ENCODE data around the gene C1GALT1.
"Not testable (repeated sequence)": the region's sequence is repeated elsewhere in the genome, so short reads cannot be mapped to it uniquely, and the experiment has no call there.

The C1GALT1 gene

DNA sequence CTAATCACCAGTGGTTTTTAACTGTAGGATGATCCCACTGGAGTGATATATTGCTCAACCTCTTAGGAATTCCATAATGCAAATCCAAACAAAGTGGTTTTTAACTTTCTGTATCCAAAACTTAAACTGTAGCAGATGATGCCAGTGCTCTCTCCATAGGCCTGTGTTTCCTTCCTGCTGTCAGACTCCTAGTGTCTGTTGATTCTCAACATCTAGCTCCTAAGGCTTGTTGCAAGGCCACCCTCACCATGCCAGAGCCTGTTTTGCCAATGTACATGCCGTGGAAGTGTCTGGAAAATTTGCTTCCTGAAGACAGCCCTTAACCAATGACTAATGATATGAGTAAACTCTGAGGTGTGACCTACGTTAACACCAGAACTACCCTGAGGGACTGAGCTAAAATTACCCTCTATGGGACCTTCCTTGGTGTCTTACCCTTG is 39.3 kb downstream of the C1GALT1 start:
- DNase-seq (ENCODE audit: low spot score in 2 of 2) (no peak), ATAC-seq (ENCODE audit: low read depth) (no peak)
- H3K9me3 Mint-ChIP-seq: no peaks in the 10 kb centered on the region
- H3K36me3 Mint-ChIP-seq: peaks cover 32% of the 10 kb centered on the region
- peaks cover 27% of the 10 kb centered on the region for H3K4me1 Mint-ChIP-seq
- no peak overlapping the region for H3K4me3 Mint-ChIP-seq
- H3K27me3 Mint-ChIP-seq: no peaks in the 10 kb centered on the region
- H3K27ac Mint-ChIP-seq: peak overlapping the region; percentile 14

DNA sequence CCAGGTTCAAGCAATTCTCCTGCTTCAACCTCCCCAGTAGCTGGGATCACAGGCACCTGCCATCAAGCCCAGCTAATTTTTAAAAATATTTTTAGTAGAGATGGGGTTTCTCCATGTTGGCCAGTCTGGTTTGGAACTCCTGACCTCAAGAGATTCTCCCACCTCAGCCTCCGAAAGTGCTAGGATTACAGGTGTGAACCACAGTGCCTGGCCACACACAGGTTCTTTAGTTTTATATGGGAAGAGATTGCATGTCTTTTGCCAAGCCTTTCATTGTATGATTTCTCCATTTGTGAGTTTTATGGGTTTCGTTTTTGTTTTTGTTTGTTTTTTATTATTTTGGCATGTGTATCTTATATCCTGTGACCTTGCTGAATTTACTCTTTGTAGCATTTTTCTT is 40.9 kb downstream of the C1GALT1 start:
- Mint-ChIP-seq H3K9me3 (no peaks in the 10 kb centered on the region), H3K4me3 (no peak overlapping the region), H3K27me3 (no peaks in the 10 kb centered on the region), H3K27ac (peak overlapping the region; percentile 75), H3K36me3 (peaks cover 20% of the 10 kb centered on the region), H3K4me1 (peaks cover 19% of the 10 kb centered on the region)
- ATAC-seq (ENCODE audit: low read depth) (no peak), DNase-seq (ENCODE audit: low spot score in 2 of 2) (no peak)

DNA sequence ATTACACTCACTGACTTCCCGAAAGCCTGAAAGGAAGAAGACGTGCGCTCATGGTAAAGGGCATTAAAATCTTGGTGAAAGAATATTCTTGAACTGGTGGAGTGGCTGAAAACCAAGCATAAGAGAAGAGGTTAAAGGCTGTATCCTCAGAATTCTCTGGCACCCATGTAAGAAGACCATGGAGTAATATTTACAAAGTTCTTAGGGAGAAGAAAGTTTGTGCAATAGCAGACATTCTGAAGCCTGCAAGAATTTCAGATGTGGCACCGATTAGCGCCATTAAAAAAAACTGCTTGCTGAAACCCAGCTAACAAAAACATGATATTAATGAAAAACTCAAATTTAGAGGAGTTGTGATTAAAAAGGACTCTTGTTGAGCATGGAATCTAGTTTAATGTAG is 44.1 kb downstream of the C1GALT1 start:
- DNase-seq (ENCODE audit: low spot score in 2 of 2) (no peak), ATAC-seq (ENCODE audit: low read depth) (no peak)
- peaks cover 20% of the 10 kb centered on the region for H3K4me1 Mint-ChIP-seq
- no peak overlapping the region for H3K4me3 Mint-ChIP-seq
- H3K27ac Mint-ChIP-seq: no peak overlapping the region
- peaks cover 6% of the 10 kb centered on the region for H3K9me3 Mint-ChIP-seq
- H3K27me3 Mint-ChIP-seq: no peaks in the 10 kb centered on the region
- H3K36me3 Mint-ChIP-seq: peaks cover 32% of the 10 kb centered on the region

DNA sequence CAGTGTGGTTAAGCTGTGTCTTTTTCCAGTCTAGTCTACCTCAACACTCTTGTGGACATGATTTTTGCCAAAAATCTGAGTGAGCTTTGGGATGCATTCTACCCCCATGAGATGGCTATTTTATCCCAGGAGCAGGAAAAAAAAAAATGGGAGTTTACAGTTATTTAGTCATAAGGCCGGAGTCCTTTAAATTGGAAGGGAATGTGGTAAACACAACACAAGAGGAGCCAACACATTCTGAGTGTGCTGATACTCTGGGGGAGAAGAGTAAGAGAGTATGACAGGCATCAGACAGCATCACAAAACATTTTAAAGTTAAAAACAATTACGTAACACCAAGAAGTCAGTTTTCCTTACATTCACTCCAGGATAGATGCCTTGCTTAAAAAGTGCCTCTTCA is 46.1 kb downstream of the C1GALT1 start:
- peaks cover 40% of the 10 kb centered on the region for H3K36me3 Mint-ChIP-seq
- no peak for ATAC-seq (ENCODE audit: low read depth)

DNA sequence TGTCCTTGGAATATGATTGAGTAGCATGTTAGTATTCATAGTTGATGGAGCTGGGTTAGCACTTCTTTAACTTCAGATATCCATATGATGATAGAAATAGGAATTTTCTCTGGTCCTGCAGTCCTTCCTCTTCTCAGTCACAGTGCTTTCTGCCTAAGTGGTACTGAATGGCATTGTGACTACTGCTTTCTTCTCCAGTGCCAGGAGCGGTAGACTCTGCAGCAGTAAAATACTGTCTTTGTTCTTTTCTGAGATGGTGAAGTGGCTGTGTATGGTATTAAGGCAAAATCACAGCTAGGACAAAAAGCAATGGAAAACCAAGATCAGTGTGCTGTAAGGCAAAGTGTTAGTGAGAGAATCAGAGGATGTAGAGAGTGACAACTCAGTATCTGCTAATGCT is 46.6 kb downstream of the C1GALT1 start:
- Mint-ChIP-seq H3K27ac (peak overlapping the region; percentile 52), H3K27me3 (no peaks in the 10 kb centered on the region), H3K4me3 (no peak overlapping the region), H3K36me3 (peaks cover 40% of the 10 kb centered on the region), H3K4me1 (peaks cover 18% of the 10 kb centered on the region), H3K9me3 (peaks cover 9% of the 10 kb centered on the region)
- DNase-seq (ENCODE audit: low spot score in 2 of 2) (no peak), ATAC-seq (ENCODE audit: low read depth) (no peak)

More for the DNA sequence above, 46.1 kb downstream of the C1GALT1 start:
- Mint-ChIP-seq H3K27me3 (no peaks in the 10 kb centered on the region), H3K9me3 (peaks cover 9% of the 10 kb centered on the region), H3K4me3 (no peak overlapping the region), H3K27ac (peak overlapping the region; percentile 52), H3K4me1 (peaks cover 18% of the 10 kb centered on the region)
- no peak for DNase-seq (ENCODE audit: low spot score in 2 of 2)

DNA sequence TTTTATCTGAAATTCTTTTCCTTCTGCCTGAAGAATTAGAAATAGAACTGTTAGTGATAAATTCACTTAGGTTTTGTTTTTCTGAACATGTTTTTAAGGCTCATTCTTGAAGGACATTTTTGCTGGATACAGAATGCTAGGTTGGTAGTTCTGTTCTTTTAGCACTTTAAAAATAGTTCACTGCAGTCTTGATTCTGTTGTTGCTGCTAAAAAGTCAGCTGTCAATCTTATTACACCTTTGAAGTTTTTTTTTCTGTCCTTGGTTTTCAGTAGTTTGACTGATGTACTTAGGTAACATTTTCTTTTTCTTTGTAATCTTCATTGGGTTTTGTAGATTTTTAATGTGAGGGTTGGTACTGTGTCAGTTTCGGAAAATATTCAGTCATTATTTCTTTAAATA is 48.7 kb downstream of the C1GALT1 start:
- Mint-ChIP-seq H3K27ac (no peak overlapping the region), H3K4me3 (no peak overlapping the region), H3K9me3 (peaks cover 9% of the 10 kb centered on the region), H3K36me3 (peaks cover 46% of the 10 kb centered on the region), H3K27me3 (no peaks in the 10 kb centered on the region), H3K4me1 (peaks cover 13% of the 10 kb centered on the region)
- ATAC-seq (ENCODE audit: low read depth) (no peak), DNase-seq (ENCODE audit: low spot score in 2 of 2) (no peak)

DNA sequence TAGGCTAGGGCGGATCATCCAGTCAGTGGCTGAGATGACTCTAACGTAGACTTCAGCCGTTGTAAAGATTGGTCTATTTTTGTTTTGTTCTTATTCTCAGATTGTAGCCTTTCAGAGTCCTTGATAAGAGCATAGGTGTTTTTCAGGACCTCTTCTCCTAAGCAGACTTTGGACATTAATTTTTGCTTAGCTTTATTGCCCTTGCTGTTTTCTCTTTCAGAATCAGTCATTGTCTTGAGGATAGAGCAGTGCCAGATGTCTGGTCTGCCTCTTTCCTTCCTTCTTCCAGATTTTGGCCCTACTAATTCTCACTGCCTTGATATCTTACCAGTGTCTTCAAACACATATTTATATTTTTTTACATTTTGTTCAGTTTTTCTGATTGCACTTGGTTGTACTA is 49.5 kb downstream of the C1GALT1 start:
- Mint-ChIP-seq H3K4me3 (no peak overlapping the region), H3K9me3 (peaks cover 9% of the 10 kb centered on the region), H3K27me3 (no peaks in the 10 kb centered on the region), H3K36me3 (peaks cover 47% of the 10 kb centered on the region), H3K27ac (no peak overlapping the region), H3K4me1 (peaks cover 13% of the 10 kb centered on the region)
- ATAC-seq (ENCODE audit: low read depth) (no peak), DNase-seq (ENCODE audit: low spot score in 2 of 2) (no peak)

DNA sequence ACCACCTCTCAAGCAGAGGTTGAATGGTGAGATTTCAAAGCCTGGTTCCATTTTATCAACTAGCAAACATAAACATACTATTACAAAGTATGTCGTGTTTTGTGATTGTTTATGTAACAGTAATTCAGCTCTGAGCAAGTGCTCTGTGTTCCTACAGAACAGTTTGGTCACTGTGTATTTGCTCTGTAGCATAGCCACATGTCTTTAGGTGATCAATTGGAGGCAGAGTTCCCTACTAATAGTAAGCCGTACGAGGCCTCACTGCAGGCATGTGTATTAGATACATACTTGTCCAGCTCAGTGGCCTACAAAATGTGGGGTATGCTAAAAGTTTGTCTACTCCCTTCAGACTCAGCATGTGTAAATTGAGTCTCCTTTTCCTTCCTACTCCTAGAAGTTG is 53.0 kb downstream of the C1GALT1 start:
- DNase-seq (ENCODE audit: low spot score in 2 of 2): no peak
- Mint-ChIP-seq H3K27ac (no peak overlapping the region), H3K4me1 (peaks cover 6% of the 10 kb centered on the region), H3K4me3 (no peak overlapping the region), H3K36me3 (peaks cover 53% of the 10 kb centered on the region), H3K27me3 (no peaks in the 10 kb centered on the region), H3K9me3 (peaks cover 9% of the 10 kb centered on the region)
- ATAC-seq (ENCODE audit: low read depth): no peak

DNA sequence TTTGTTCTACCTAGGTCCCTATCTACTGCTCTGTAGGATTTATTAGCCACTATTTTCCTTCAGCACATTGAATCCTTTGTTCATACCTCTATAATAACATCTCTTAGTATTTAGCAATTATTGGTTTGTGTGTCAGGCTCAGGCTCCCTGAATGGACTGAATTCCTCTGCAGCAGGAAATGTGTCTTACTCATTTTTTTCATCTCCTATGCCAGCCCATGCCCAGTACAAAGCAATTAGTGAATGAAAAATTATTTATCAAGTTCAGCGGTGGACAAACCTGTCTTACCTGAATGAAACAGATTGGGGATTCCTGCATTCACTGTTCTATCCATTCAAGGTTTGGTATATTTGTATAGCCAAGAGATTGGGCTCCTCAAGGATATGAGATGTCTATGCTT is 53.7 kb downstream of the C1GALT1 start:
- peak overlapping the region; percentile 2 for H3K27ac Mint-ChIP-seq
- DNase-seq (ENCODE audit: low spot score in 2 of 2) (no peak), ATAC-seq (ENCODE audit: low read depth) (no peak)
- H3K36me3 Mint-ChIP-seq: peaks cover 52% of the 10 kb centered on the region
- peaks cover 7% of the 10 kb centered on the region for H3K9me3 Mint-ChIP-seq
- peaks cover 6% of the 10 kb centered on the region for H3K4me1 Mint-ChIP-seq
- H3K4me3 Mint-ChIP-seq: no peak overlapping the region
- H3K27me3 Mint-ChIP-seq: no peaks in the 10 kb centered on the region

DNA sequence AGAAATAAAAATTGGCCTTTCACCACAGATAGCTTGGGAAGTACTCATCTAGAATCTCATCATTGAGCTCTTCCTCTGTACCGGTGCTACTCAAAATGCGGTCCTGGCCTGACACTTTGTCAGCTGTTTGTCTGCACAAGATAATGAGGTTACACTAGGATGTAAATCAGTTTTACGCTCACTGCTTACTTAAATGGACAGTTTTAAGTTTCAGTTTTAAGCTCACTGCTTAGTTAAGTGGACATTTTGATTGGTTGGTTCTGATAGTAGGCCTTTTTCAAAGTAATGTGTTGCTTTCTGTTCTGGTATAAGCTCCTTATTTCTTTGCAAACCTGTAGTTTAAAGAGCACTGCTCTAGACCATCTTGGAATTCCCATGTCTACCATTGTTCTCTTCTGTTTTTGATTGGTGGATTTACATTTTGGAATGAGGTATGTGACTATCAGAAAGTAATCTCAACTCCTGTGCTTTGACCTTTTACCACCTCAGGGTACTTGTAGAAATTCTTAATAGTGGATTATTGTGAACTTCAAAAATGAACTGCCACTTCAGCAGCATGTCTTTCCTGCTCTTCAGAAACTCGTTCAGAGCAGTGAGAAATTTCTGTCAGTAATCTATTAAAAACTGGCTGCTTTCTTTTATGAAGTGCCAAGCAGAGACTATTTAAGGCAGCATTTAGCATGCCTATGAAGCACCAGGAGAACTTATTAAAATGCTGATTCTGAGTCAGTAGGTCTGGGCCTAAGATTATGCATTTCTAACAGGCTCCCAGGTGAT is 55.0 kb downstream of the C1GALT1 start:
- H3K27me3 Mint-ChIP-seq: no peaks in the 10 kb centered on the region
- ATAC-seq (ENCODE audit: low read depth) (no peak), DNase-seq (ENCODE audit: low spot score in 2 of 2) (no peak)
- peaks cover 4% of the 10 kb centered on the region for H3K4me1 Mint-ChIP-seq
- H3K4me3 Mint-ChIP-seq: no peak overlapping the region
- no peaks in the 10 kb centered on the region for H3K9me3 Mint-ChIP-seq
- no peak overlapping the region for H3K27ac Mint-ChIP-seq
- H3K36me3 Mint-ChIP-seq: peaks cover 44% of the 10 kb centered on the region

DNA sequence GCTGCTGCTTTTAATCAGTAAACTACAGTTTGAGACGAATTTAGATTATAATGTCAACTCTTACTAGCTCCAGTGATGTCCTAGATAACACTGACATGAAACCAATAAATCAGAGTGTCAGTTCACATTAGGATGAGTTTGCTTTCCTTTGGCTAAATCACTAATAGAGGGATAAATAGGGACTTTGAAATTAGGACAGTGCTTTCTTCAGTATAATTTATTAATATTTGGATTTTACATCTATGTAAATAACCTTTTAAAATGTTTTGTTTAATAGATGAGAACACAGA is 55.6 kb downstream of the C1GALT1 start:
- Mint-ChIP-seq H3K36me3 (peaks cover 47% of the 10 kb centered on the region), H3K9me3 (no peaks in the 10 kb centered on the region), H3K27me3 (no peaks in the 10 kb centered on the region), H3K4me3 (no peak overlapping the region), H3K4me1 (peaks cover 9% of the 10 kb centered on the region), H3K27ac (no peak overlapping the region)
- ATAC-seq (ENCODE audit: low read depth) (no peak), DNase-seq (ENCODE audit: low spot score in 2 of 2) (no peak)

DNA sequence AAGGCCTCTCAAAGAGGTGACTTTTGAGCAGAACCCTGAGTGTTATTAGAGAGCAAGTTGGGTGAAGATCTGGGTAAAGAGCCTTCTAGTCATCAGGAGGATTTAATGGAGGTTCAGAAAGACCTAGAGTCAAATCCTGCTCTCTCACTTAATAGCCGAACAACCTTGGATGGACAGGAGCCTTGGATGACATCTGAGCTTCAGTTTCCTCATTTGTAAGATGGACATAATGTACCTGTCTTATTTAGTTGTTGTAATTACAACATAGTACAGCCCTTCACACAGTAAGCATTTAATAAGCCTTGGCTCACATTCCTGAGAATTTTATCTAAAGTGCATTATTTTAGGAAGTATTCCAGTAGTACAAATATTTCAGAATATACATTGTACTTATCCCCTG is 57.0 kb downstream of the C1GALT1 start:
- Mint-ChIP-seq H3K4me3 (no peak overlapping the region), H3K27me3 (no peaks in the 10 kb centered on the region), H3K9me3 (no peaks in the 10 kb centered on the region), H3K36me3 (peaks cover 50% of the 10 kb centered on the region), H3K4me1 (peaks cover 16% of the 10 kb centered on the region), H3K27ac (peak overlapping the region; percentile 24)
- ATAC-seq (ENCODE audit: low read depth) (no peak), DNase-seq (ENCODE audit: low spot score in 2 of 2) (no peak)

DNA sequence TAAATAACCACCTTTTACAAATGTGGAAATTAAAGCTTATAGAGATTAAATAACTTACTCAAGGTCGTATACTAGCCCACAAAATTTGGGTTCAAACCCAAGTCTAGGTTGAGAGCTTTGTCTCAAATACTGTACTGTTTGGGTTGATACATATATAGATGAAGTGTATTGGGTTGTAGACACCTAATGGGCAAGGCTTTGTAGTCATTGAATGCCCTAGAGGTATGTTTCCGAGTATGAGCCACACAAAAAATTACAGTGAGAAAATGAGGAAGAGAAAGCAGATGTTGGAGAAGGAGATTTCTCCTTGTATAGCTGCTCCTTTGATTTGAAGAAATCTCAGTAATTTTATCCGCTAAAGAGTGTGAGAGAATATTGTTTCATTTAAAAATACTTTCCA is 60.6 kb downstream of the C1GALT1 start:
- Mint-ChIP-seq H3K27me3 (no peaks in the 10 kb centered on the region), H3K4me3 (no peak overlapping the region), H3K36me3 (peaks cover 36% of the 10 kb centered on the region), H3K27ac (peak overlapping the region; percentile 71), H3K4me1 (peaks cover 21% of the 10 kb centered on the region), H3K9me3 (no peaks in the 10 kb centered on the region)
- DNase-seq (ENCODE audit: low spot score in 2 of 2) (no peak), ATAC-seq (ENCODE audit: low read depth) (peak; percentile 66)

DNA sequence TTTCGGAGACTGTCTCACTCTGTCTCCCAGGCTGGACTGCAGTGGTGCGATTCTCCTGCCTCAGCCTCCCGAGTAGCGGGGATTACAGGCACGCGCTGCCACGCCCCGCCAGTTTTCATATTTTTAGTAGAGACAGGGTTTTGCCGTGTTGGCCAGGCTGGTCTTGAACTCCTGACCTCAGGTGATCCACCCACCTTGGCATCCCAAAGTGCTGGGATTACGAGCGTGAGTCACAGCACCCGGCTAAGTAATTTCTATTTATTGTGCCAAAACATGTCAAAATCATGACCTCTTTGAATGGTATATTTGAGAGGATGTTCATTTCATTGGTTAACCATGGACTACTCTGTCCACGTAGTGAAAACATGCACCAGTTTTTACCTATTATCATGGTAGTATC is 62.9 kb downstream of the C1GALT1 start:
- DNase-seq (ENCODE audit: low spot score in 2 of 2); H3K27ac Mint-ChIP-seq; H3K4me3 Mint-ChIP-seq; ATAC-seq (ENCODE audit: low read depth); H3K9me3 Mint-ChIP-seq; H3K27me3 Mint-ChIP-seq: not testable (repeated sequence)
- peaks cover 19% of the 10 kb centered on the region for H3K4me1 Mint-ChIP-seq
- peaks cover 20% of the 10 kb centered on the region for H3K36me3 Mint-ChIP-seq

DNA sequence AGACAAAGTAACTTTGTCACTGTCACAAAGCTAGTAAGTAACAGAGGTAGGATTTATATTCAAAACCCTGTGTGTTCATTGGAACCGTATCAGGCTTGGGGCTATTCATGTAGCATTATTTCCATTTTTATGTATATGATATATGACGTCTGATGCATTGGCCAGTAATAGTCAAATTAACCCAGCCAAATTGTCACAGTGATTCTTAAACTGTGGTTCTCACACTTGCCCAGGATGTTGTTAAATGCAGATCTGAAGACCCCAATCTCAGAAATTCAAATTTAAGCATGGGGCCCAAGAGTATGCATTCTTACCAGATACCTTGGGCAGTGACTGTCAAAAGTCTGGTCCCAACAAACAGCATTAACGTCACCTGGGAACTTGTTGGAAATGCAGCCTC is 63.9 kb downstream of the C1GALT1 start:
- Mint-ChIP-seq H3K9me3 (no peaks in the 10 kb centered on the region), H3K36me3 (peaks cover 15% of the 10 kb centered on the region), H3K4me3 (no peak overlapping the region), H3K4me1 (peaks cover 24% of the 10 kb centered on the region), H3K27ac (no peak overlapping the region), H3K27me3 (no peaks in the 10 kb centered on the region)
- DNase-seq (ENCODE audit: low spot score in 2 of 2) (no peak), ATAC-seq (ENCODE audit: low read depth) (no peak)
